ENCODE results near the gene MEF2B.
"Not testable (repeated sequence)": the region's sequence is repeated elsewhere in the genome, so short reads cannot be mapped to it uniquely, and the experiment has no call there.

GRCh38 chr19:19148504-19148903, 21.6 kb downstream of the MEF2B start:
- not testable (repeated sequence) for TF ChIP-seq CTCF (IDR thresholded peaks at IDR 0.05; ENCODE audit: low read length); EZH2 (optimal IDR thresholded peaks at IDR 0.05; ENCODE audit: low read depth, low read length); EZH2phosphoT487 (IDR thresholded peaks at IDR 0.05; ENCODE audit: low read length)

Measured in MM.1S (cell line).